K562 (cell line): ENCODE measurements around the gene TMEM203. TPM values are rescaled to one million over a fixed set of nuclear protein-coding genes. Genes with fewer than 3 reads are reported as not detected.

ENCODE experiments used
- BDP1 ChIP-seq: IDR thresholded peaks from 3 replicates; pipeline ENCODE4 v1.6.1; 2011; ENCODE audit not compliant: insufficient read length, insufficient read depth
- CCNT2 ChIP-seq: IDR thresholded peaks from 2 replicates; pipeline ENCODE4 v1.6.1; 2011; ENCODE audit warnings: borderline replicate concordance, low read depth, mild to moderate bottlenecking, moderate library complexity, mixed read lengths, low read length; ENCODE audit not compliant: insufficient read length; ENCODE audit errors: extremely low read depth
- IFI16 ChIP-seq: fragments of 250-450 bp; sonication (Bioruptor Pico); IDR thresholded peaks from 2 replicates; pipeline ENCODE4 v2.1.2; 2022; ENCODE audit warnings: mild to moderate bottlenecking, inconsistent platforms
- MXI1 ChIP-seq: IDR thresholded peaks from 2 replicates; pipeline ENCODE4 v1.6.1; 2011; ENCODE audit warnings: low read depth, mild to moderate bottlenecking, improper control_type of control experiment, low read length
- POLR3G ChIP-seq: IDR thresholded peaks from 2 replicates; pipeline ENCODE4 v1.6.1; 2011; ENCODE audit not compliant: insufficient read length, insufficient replicate concordance; ENCODE audit errors: extremely low read depth
- POU5F1 ChIP-seq: fragments of 150-350 bp; IDR thresholded peaks from 2 replicates; pipeline ENCODE4 v1.6.1; 2014; ENCODE audit warnings: borderline replicate concordance, low read length, low read depth, mild to moderate bottlenecking; ENCODE audit not compliant: partially characterized antibody
- RBM15 ChIP-seq: fragments of 200-400 bp; formaldehyde crosslinking; IDR thresholded peaks from 2 replicates; pipeline ENCODE4 v1.6.1; 2018; ENCODE audit warnings: mild to moderate bottlenecking, low read length, moderate library complexity; ENCODE audit not compliant: insufficient read depth
- THRAP3 ChIP-seq: fragments of 450-650 bp; IDR thresholded peaks from 2 replicates; pipeline ENCODE4 v1.6.1; 2016; ENCODE audit warnings: mild to moderate bottlenecking, inconsistent platforms, borderline replicate concordance
- polyA plus RNA-seq, 8 experiments: library from polyadenylated mRNA; depleted of rRNA in 4 of 8; stranded (reverse) in 5 of 8; unstranded in 3 of 8; fragments of >200 nt; fragmentation: Nextera tagmentation in 2 of 8; fragmentation: Illumina TruSeq in 1 of 8; extraction: Ambion mirVana in 2 of 8; extraction: Trizol in 1 of 8; gene quantifications; 2 replicates each; pipeline versions ENCODE4 v1.2.1 to v1.2.3, GENCODE V29; 2011 to 2014; ENCODE audit warnings: inconsistent platforms in 1 of 8, missing spikeins in 1 of 8
- total RNA-seq, 7 experiments: library from RNA; depleted of rRNA in 6 of 7; stranded (reverse); fragments of >200 nt in 6 of 7; fragmentation: Illumina TruSeq in 2 of 7; extraction: Trizol in 2 of 7; gene quantifications; 2 replicates each; pipeline versions ENCODE4 v1.2.1 to v1.2.3, GENCODE V29; 2011 to 2021; ENCODE audit warnings: low replicate concordance in 1 of 7
- TF ChIP-seq, protein P1 (sequence below): sonication (generic); formaldehyde crosslinking; IDR thresholded peaks from 2 replicates; pipeline ENCODE4 v1.8.0; 2023; ENCODE audit warnings: missing genetic modification reagents, mild to moderate bottlenecking, borderline replicate concordance
- TF ChIP-seq, protein P2 (sequence below): fragments of 450-650 bp; IDR thresholded peaks from 2 replicates; pipeline ENCODE4 v1.6.1; 2017; ENCODE audit warnings: mild to moderate bottlenecking, moderate library complexity
- TF ChIP-seq, protein P3 (sequence below), 2 experiments: IDR thresholded peaks; 2 replicates each; pipeline ENCODE4 v1.6.1; 2012; ENCODE audit warnings: improper control_type of control experiment in 2 of 2, low read depth in 2 of 2, low read length in 2 of 2, borderline replicate concordance in 1 of 2
- TF ChIP-seq, protein P4 (sequence below): fragments of 450-650 bp; conservative IDR thresholded peaks from 2 replicates; pipeline ENCODE4 v1.6.1; 2016; ENCODE audit warnings: missing genetic modification characterization, low read depth, mild to moderate bottlenecking, missing compliant biosample characterization, moderate library complexity

TMEM203 gene
- total and polyA plus RNA-seq, 9 of the 15 experiments (the other 6 are each of a cell fraction or from before 2014, with no cell fraction given): 8.8 to 59.5 (median 37.6) TPM

DNA sequence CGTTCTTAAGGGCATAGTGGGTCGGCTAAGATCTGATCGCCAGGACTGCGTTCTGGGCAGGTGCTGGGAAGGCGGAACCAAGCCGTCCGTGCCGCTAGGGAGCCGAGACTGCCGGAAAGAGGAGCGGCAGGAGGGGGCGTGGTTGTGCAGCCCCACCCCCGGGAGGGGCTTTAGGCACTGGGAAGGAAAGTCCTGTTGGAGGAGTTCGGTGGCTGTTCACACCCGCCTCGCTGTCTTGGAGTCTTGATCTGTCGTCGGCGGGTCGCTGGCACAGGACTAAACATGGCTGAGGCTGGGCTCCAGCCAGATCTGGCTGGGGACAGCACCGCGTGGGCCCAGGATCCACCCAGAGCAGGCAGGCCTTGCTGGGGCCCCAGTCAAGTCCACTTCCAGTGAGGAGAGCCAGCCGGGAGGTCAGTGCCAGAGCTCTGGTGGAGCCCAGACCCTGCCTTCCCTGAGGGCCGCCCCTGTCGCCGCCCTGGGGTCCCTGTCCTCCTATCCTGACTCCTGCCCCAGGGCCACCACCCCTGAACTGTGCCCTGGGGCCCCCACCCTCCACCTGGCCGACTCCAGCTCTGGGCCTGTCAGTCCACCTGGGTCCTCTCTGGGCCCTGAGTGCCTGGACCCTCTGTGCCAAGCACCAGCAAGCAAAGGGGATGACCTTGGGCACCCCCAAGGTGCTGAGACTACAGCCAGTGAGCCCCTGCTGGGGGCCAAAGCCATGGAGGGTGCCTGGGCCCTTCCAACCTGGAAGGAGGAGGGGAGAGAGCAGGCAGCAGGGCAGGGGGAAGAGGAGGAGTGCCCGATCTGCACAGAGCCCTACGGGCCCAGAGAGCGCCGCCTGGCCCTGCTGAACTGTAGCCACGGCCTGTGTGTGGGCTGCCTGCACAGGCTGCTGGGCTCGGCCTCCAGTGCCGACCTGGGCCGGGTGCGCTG lies 12.1 kb upstream of the TMEM203 start (continued):
- TF ChIP-seq, protein P1, sequence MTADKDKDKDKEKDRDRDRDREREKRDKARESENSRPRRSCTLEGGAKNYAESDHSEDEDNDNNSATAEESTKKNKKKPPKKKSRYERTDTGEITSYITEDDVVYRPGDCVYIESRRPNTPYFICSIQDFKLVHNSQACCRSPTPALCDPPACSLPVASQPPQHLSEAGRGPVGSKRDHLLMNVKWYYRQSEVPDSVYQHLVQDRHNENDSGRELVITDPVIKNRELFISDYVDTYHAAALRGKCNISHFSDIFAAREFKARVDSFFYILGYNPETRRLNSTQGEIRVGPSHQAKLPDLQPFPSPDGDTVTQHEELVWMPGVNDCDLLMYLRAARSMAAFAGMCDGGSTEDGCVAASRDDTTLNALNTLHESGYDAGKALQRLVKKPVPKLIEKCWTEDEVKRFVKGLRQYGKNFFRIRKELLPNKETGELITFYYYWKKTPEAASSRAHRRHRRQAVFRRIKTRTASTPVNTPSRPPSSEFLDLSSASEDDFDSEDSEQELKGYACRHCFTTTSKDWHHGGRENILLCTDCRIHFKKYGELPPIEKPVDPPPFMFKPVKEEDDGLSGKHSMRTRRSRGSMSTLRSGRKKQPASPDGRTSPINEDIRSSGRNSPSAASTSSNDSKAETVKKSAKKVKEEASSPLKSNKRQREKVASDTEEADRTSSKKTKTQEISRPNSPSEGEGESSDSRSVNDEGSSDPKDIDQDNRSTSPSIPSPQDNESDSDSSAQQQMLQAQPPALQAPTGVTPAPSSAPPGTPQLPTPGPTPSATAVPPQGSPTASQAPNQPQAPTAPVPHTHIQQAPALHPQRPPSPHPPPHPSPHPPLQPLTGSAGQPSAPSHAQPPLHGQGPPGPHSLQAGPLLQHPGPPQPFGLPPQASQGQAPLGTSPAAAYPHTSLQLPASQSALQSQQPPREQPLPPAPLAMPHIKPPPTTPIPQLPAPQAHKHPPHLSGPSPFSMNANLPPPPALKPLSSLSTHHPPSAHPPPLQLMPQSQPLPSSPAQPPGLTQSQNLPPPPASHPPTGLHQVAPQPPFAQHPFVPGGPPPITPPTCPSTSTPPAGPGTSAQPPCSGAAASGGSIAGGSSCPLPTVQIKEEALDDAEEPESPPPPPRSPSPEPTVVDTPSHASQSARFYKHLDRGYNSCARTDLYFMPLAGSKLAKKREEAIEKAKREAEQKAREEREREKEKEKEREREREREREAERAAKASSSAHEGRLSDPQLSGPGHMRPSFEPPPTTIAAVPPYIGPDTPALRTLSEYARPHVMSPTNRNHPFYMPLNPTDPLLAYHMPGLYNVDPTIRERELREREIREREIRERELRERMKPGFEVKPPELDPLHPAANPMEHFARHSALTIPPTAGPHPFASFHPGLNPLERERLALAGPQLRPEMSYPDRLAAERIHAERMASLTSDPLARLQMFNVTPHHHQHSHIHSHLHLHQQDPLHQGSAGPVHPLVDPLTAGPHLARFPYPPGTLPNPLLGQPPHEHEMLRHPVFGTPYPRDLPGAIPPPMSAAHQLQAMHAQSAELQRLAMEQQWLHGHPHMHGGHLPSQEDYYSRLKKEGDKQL (CRISPR knock-in tag): no peak
- no peak for TF ChIP-seq RBM15
- no peak for TF ChIP-seq POU5F1
- TF ChIP-seq POLR3G: no peak
- TF ChIP-seq, protein P2, sequence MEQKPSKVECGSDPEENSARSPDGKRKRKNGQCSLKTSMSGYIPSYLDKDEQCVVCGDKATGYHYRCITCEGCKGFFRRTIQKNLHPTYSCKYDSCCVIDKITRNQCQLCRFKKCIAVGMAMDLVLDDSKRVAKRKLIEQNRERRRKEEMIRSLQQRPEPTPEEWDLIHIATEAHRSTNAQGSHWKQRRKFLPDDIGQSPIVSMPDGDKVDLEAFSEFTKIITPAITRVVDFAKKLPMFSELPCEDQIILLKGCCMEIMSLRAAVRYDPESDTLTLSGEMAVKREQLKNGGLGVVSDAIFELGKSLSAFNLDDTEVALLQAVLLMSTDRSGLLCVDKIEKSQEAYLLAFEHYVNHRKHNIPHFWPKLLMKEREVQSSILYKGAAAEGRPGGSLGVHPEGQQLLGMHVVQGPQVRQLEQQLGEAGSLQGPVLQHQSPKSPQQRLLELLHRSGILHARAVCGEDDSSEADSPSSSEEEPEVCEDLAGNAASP: no peak
- TF ChIP-seq MXI1: no peak
- no peak for TF ChIP-seq BDP1
- TF ChIP-seq THRAP3: no peak
- TF ChIP-seq, protein P3, sequence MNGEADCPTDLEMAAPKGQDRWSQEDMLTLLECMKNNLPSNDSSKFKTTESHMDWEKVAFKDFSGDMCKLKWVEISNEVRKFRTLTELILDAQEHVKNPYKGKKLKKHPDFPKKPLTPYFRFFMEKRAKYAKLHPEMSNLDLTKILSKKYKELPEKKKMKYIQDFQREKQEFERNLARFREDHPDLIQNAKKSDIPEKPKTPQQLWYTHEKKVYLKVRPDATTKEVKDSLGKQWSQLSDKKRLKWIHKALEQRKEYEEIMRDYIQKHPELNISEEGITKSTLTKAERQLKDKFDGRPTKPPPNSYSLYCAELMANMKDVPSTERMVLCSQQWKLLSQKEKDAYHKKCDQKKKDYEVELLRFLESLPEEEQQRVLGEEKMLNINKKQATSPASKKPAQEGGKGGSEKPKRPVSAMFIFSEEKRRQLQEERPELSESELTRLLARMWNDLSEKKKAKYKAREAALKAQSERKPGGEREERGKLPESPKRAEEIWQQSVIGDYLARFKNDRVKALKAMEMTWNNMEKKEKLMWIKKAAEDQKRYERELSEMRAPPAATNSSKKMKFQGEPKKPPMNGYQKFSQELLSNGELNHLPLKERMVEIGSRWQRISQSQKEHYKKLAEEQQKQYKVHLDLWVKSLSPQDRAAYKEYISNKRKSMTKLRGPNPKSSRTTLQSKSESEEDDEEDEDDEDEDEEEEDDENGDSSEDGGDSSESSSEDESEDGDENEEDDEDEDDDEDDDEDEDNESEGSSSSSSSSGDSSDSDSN (IDR thresholded peaks at IDR 0.05; ENCODE audit: borderline replicate concordance in 1 of 2, low read depth in 2 of 2, low read length in 2 of 2): peak in 1 of 2 experiments; percentile 60; a peak in 1 of 4 replicates
- no peak for TF ChIP-seq CCNT2
- no peak for TF ChIP-seq IFI16 (CRISPR knock-in tag)
- TF ChIP-seq, protein P4, sequence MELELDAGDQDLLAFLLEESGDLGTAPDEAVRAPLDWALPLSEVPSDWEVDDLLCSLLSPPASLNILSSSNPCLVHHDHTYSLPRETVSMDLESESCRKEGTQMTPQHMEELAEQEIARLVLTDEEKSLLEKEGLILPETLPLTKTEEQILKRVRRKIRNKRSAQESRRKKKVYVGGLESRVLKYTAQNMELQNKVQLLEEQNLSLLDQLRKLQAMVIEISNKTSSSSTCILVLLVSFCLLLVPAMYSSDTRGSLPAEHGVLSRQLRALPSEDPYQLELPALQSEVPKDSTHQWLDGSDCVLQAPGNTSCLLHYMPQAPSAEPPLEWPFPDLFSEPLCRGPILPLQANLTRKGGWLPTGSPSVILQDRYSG (tag): no peak
